Body of pancreas (tissue), 4 donors: ENCODE data around the gene COLEC12.

Experiments
- POLR2A ChIP-seq, 3 donors: fragments of 450-650 bp; IDR thresholded peaks; one replicate each; pipeline ENCODE4 v1.6.1; 2016; ENCODE audit warnings: antibody characterized with exemption in 3 of 3, mild to moderate bottlenecking in 2 of 3
- TF ChIP-seq, protein P1 (sequence below), 7 experiments: fragments of 450-650 bp in 4 of 7; fragments of 200-600 bp in 3 of 7; sonication (generic) in 3 of 7; IDR thresholded peaks; one replicate each; pipeline ENCODE4 v1.5.1; 2016 to 2019; ENCODE audit warnings: antibody characterized with exemption in 7 of 7

DNA sequence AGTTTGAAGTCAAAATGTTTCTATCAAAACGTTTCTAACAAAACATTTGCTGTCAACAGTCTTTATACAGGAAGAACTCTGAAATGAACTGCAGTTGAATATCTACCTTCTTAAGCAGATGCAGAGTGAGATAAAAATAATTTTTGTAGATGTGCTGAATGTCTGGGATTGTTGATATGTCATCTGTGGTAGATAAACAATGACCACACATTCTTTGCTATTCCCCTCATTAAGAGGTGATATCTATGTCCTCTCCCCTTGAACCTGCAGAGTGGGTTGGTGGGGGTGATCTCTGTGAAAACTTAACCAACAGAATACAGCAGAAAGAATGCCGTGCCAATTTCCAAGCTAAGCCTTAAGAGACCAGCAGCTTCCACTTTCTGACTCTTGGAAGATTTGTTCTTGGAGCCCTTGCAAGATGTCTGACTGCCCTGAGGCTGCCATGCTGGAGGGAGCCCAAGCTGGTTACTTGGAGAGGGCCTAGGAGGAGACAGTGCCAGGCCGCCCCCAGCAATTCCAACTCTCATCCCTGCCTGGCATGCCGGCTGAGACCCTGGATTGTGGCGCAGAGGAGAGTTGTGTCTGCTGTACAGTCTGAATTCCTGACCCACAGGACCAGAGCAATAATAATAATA lies 80.8 kb downstream of the COLEC12 start:
- TF ChIP-seq POLR2A (IDR thresholded peaks at IDR 0.05) = no peak
- TF ChIP-seq, protein P1, sequence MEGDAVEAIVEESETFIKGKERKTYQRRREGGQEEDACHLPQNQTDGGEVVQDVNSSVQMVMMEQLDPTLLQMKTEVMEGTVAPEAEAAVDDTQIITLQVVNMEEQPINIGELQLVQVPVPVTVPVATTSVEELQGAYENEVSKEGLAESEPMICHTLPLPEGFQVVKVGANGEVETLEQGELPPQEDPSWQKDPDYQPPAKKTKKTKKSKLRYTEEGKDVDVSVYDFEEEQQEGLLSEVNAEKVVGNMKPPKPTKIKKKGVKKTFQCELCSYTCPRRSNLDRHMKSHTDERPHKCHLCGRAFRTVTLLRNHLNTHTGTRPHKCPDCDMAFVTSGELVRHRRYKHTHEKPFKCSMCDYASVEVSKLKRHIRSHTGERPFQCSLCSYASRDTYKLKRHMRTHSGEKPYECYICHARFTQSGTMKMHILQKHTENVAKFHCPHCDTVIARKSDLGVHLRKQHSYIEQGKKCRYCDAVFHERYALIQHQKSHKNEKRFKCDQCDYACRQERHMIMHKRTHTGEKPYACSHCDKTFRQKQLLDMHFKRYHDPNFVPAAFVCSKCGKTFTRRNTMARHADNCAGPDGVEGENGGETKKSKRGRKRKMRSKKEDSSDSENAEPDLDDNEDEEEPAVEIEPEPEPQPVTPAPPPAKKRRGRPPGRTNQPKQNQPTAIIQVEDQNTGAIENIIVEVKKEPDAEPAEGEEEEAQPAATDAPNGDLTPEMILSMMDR (IDR thresholded peaks at IDR 0.05) = no peak
